ENCODE measurements around the gene ADAMTS7.
"Not testable (repeated sequence)": the region's sequence is repeated elsewhere in the genome, so short reads cannot be mapped to it uniquely, and the experiment has no call there.

Gene ADAMTS7

DNA sequence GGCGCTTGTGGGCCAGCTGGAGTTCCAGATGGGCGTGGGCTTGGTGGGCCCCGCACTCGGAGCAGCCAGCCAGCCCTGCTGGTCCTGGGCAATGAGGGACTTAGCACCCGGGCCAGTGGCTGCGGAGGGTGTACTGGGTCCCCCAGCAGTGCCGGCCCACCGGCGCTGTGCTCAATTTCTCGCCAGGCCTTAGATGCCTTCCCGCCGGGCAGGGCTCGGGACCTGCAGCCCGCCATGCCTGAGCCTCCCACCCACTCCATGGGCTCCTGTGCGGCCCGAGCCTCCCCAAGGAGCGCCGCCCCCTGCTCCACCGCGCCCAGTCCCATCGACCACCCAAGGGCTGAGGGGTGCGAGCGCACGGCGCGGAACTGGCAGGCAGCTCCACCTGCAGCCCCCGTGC is 35.6 kb upstream of the ADAMTS7 start:
- H3K9me3 ChIP-seq (ENCODE audit: insufficient read depth, low read length, severe bottlenecking); H3K4me1 ChIP-seq (ENCODE audit: insufficient read depth, low read length); H2AFZ ChIP-seq (ENCODE audit: low read depth, low read length); H3K79me2 ChIP-seq (ENCODE audit: insufficient read depth, low read length); ATAC-seq (ENCODE audit: insufficient read depth, low read depth); H4K20me1 ChIP-seq (ENCODE audit: insufficient read depth, low read length); H3K4me2 ChIP-seq (ENCODE audit: insufficient read depth, low read length); H3K4me3 ChIP-seq (ENCODE audit: low read depth in 1 of 2, low read length in 2 of 2); H3K36me3 ChIP-seq (ENCODE audit: insufficient read depth, low read length); H3K27ac ChIP-seq (ENCODE audit: low read length); DNase-seq; H3K27me3 ChIP-seq (ENCODE audit: insufficient read depth, low read length, poor library complexity); H3K9ac ChIP-seq (ENCODE audit: low read depth, low read length): not testable (repeated sequence)

DNA sequence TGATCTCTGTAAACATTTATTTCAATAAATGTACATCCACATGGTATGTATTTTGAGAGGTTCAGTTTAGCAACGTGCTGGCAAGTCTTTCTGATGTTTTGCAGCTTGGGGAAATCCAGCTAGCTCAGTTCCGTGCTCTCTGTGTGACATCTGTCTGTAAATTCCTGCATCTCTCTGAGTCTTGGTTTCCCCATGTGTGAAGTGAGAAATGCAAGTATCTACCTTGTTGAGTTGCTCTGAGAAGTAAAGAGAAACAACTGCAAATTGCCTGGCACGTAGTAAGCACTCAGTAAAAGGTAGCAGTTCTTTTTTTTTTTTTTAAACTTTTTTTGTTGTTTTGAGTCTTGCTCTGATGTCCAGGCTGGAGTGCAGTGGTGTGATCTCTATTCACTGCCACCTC is 31.3 kb upstream of the ADAMTS7 start:
- TF ChIP-seq, protein P1, sequence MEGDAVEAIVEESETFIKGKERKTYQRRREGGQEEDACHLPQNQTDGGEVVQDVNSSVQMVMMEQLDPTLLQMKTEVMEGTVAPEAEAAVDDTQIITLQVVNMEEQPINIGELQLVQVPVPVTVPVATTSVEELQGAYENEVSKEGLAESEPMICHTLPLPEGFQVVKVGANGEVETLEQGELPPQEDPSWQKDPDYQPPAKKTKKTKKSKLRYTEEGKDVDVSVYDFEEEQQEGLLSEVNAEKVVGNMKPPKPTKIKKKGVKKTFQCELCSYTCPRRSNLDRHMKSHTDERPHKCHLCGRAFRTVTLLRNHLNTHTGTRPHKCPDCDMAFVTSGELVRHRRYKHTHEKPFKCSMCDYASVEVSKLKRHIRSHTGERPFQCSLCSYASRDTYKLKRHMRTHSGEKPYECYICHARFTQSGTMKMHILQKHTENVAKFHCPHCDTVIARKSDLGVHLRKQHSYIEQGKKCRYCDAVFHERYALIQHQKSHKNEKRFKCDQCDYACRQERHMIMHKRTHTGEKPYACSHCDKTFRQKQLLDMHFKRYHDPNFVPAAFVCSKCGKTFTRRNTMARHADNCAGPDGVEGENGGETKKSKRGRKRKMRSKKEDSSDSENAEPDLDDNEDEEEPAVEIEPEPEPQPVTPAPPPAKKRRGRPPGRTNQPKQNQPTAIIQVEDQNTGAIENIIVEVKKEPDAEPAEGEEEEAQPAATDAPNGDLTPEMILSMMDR (IDR thresholded peaks at IDR 0.05; ENCODE audit: borderline replicate concordance, extremely low read depth, low read length, poor library complexity, severe bottlenecking), result no peak
- TF ChIP-seq EZH2 (IDR thresholded peaks at IDR 0.05; ENCODE audit: borderline replicate concordance, low read depth, low read length, severe bottlenecking), result no peak
- ATAC-seq (ENCODE audit: insufficient read depth, low read depth) (no peak), DNase-seq (no peak)
- H3K27me3 ChIP-seq (ENCODE audit: insufficient read depth, low read length, poor library complexity), result no peaks in the 10 kb centered on the region
- H3K27ac ChIP-seq (ENCODE audit: low read length), result no peak overlapping the region
- no peaks in the 10 kb centered on the region for H4K20me1 ChIP-seq (ENCODE audit: insufficient read depth, low read length)
- H3K9ac ChIP-seq (ENCODE audit: low read depth, low read length), result no peak overlapping the region
- H3K4me2 ChIP-seq (ENCODE audit: insufficient read depth, low read length), result no peak overlapping the region
- H3K36me3 ChIP-seq (ENCODE audit: insufficient read depth, low read length), result no peaks in the 10 kb centered on the region
- no peaks in the 10 kb centered on the region for H3K79me2 ChIP-seq (ENCODE audit: insufficient read depth, low read length)
- H3K4me1 ChIP-seq (ENCODE audit: insufficient read depth, low read length), result no peaks in the 10 kb centered on the region
- H3K4me3 ChIP-seq (ENCODE audit: low read depth in 1 of 2, low read length in 2 of 2), result no peak overlapping the region
- H2AFZ ChIP-seq (ENCODE audit: low read depth, low read length), result no peak overlapping the region
- no peaks in the 10 kb centered on the region for H3K9me3 ChIP-seq (ENCODE audit: insufficient read depth, low read length, severe bottlenecking)

DNA sequence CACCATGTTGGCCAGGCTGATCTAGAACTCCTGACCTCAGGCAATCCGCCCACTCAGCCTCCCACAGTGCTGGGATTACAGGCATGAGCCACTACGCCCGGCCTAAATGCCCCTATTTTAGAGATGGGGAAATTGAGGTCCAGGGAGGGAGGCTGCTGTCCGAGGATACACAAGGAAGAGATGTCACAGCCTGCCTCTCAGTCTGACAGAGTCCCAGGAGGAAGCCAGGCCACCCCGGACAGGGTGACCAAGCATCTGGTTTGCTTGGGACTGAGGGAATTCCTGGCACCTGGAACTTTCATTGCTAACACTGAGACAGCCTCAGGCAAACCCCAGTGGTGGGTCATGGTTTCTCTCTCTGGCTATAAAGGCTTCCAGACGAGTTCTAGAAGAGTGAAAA is 30.6 kb upstream of the ADAMTS7 start:
- Histone ChIP-seq H3K27me3 (ENCODE audit: insufficient read depth, low read length, poor library complexity) (no peaks in the 10 kb centered on the region), H4K20me1 (ENCODE audit: insufficient read depth, low read length) (no peaks in the 10 kb centered on the region), H3K4me1 (ENCODE audit: insufficient read depth, low read length) (no peaks in the 10 kb centered on the region), H3K4me2 (ENCODE audit: insufficient read depth, low read length) (no peak overlapping the region), H2AFZ (ENCODE audit: low read depth, low read length) (no peak overlapping the region), H3K9ac (ENCODE audit: low read depth, low read length) (no peak overlapping the region), H3K4me3 (ENCODE audit: low read depth in 1 of 2, low read length in 2 of 2) (no peak overlapping the region), H3K9me3 (ENCODE audit: insufficient read depth, low read length, severe bottlenecking) (no peaks in the 10 kb centered on the region), H3K79me2 (ENCODE audit: insufficient read depth, low read length) (no peaks in the 10 kb centered on the region), H3K27ac (ENCODE audit: low read length) (no peak overlapping the region), H3K36me3 (ENCODE audit: insufficient read depth, low read length) (no peaks in the 10 kb centered on the region)
- ATAC-seq (ENCODE audit: insufficient read depth, low read depth), result no peak
- TF ChIP-seq, protein P1 (IDR thresholded peaks at IDR 0.05; ENCODE audit: borderline replicate concordance, extremely low read depth, low read length, poor library complexity, severe bottlenecking), result no peak
- no peak for TF ChIP-seq EZH2 (IDR thresholded peaks at IDR 0.05; ENCODE audit: borderline replicate concordance, low read depth, low read length, severe bottlenecking)
- DNase-seq, result no peak

DNA sequence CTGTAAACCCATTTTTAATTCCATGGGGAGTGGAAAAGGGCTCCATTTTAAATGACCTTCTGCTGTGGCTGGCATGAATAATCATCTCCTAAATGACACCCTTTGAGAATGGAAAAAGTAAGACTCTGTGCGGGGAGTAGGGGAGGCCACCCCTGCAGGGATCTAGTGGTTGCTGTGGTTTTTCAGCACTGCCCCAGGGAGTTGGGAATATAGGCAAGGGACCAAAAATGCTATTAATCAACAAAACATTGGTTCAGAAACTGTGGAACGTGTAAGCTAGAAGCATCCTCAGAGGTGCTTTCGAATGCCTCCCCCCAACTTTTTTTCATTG is 30.1 kb upstream of the ADAMTS7 start:
- no peaks in the 10 kb centered on the region for H3K9me3 ChIP-seq (ENCODE audit: insufficient read depth, low read length, severe bottlenecking)
- TF ChIP-seq, protein P1 (IDR thresholded peaks at IDR 0.05; ENCODE audit: borderline replicate concordance, extremely low read depth, low read length, poor library complexity, severe bottlenecking), result no peak
- TF ChIP-seq EZH2 (IDR thresholded peaks at IDR 0.05; ENCODE audit: borderline replicate concordance, low read depth, low read length, severe bottlenecking), result no peak
- no peaks in the 10 kb centered on the region for H3K36me3 ChIP-seq (ENCODE audit: insufficient read depth, low read length)
- H3K4me1 ChIP-seq (ENCODE audit: insufficient read depth, low read length), result no peaks in the 10 kb centered on the region
- no peak overlapping the region for H2AFZ ChIP-seq (ENCODE audit: low read depth, low read length)
- H3K9ac ChIP-seq (ENCODE audit: low read depth, low read length), result no peak overlapping the region
- H3K4me3 ChIP-seq (ENCODE audit: low read depth in 1 of 2, low read length in 2 of 2), result no peak overlapping the region
- no peak overlapping the region for H3K27ac ChIP-seq (ENCODE audit: low read length)
- no peak for DNase-seq
- H3K4me2 ChIP-seq (ENCODE audit: insufficient read depth, low read length), result no peak overlapping the region
- H4K20me1 ChIP-seq (ENCODE audit: insufficient read depth, low read length), result no peaks in the 10 kb centered on the region
- no peaks in the 10 kb centered on the region for H3K79me2 ChIP-seq (ENCODE audit: insufficient read depth, low read length)
- no peaks in the 10 kb centered on the region for H3K27me3 ChIP-seq (ENCODE audit: insufficient read depth, low read length, poor library complexity)
- ATAC-seq (ENCODE audit: insufficient read depth, low read depth), result no peak
